Activated CD4-positive, CD25-positive, alpha-beta regulatory T cell treated with anti-CD3 and anti-CD28 coated beads, Interleukin-2, amount 50 U/mL, for 72 hours (primary cell): ENCODE measurements around the gene FMOD.

Experiments used
- DNase-seq: peaks from one replicate; pipeline ENCODE4 v3.0.0; 2021

FMOD gene

GRCh38 chr1:203360547-203361185 lies 9.7 kb upstream of the FMOD start:
- DNase-seq: no peak

- no peak for DNase-seq
Observed at GRCh38 chr1:203359010-203359571, 8.2 kb upstream of the FMOD start.

GRCh38 chr1:203354246-203354645 lies 3.3 kb upstream of the FMOD start:
- no peak for DNase-seq

GRCh38 chr1:203353486-203353885 lies 2.6 kb upstream of the FMOD start:
- no peak for DNase-seq

GRCh38 chr1:203349773-203350524 lies 973 bp downstream of the FMOD start:
- DNase-seq: no peak

GRCh38 chr1:203349166-203349565 lies 1.8 kb downstream of the FMOD start:
- no peak for DNase-seq

- no peak for DNase-seq
Observed at GRCh38 chr1:203346769-203347102, 4.2 kb downstream of the FMOD start.

- no peak for DNase-seq
Observed at GRCh38 chr1:203346060-203346768, 4.7 kb downstream of the FMOD start.

- DNase-seq: no peak
Observed at GRCh38 chr1:203343956-203344754, 6.8 kb downstream of the FMOD start.

GRCh38 chr1:203342192-203342940 lies 8.6 kb downstream of the FMOD start:
- no peak for DNase-seq

- peak; percentile 48 for DNase-seq
Observed at GRCh38 chr1:203340112-203340790, 10.7 kb downstream of the FMOD start.

- DNase-seq: peak; percentile 56
Observed at GRCh38 chr1:203338335-203339036, 12.4 kb downstream of the FMOD start.

- DNase-seq: no peak
Observed at GRCh38 chr1:203336097-203336496, 14.8 kb downstream of the FMOD start.

- no peak for DNase-seq
Observed at GRCh38 chr1:203335503-203335902, 15.4 kb downstream of the FMOD start.

- no peak for DNase-seq
Observed at GRCh38 chr1:203331224-203331623, 19.7 kb downstream of the FMOD start.

- DNase-seq: no peak
Observed at GRCh38 chr1:203328714-203329122, 22.2 kb downstream of the FMOD start.

GRCh38 chr1:203327684-203328457 lies 23.1 kb downstream of the FMOD start:
- DNase-seq: no peak

GRCh38 chr1:203326830-203327683 lies 23.9 kb downstream of the FMOD start:
- peak; percentile 91 for DNase-seq
